Measurements from ENCODE around the gene SC5D.

Gene SC5D

DNA sequence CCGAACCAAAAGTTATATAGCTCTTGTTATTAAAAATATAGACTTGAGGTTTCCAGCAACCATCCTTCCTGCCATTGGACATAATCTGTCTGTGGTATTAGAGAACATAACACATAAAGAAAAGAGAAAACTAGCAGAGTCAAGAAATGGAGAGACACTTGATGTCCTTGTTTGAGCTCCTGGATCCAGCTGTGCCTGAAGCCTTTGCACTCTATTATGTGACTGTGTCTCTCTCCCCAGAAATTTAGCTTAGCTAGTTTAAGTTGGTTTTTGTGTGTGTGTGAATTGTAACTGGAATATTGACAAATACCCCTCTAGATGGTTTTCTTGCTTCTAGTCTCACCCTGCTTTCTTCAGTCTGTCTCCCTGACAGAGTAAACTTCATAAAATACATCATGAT lies 61.6 kb downstream of the SC5D start:
- Histone ChIP-seq H3K36me3 (ENCODE audit: control insufficient read depth, insufficient read depth, low read length) (no peaks in the 10 kb centered on the region), H3K4me1 (ENCODE audit: control insufficient read depth, insufficient read depth, low read length, poor library complexity, severe bottlenecking) (no peaks in the 10 kb centered on the region), H3K9me3 (ENCODE audit: control insufficient read depth, low read length) (no peaks in the 10 kb centered on the region), H3K27me3 (replicated peaks; ENCODE audit: control insufficient read depth, insufficient read depth, low read length, poor library complexity, severe bottlenecking) (no peaks in the 10 kb centered on the region), H3K4me3 (ENCODE audit: insufficient read depth, low read depth, low read length, poor library complexity, severe bottlenecking) (no peak overlapping the region), H3K27ac (ENCODE audit: insufficient read depth, low read length, poor library complexity, severe bottlenecking) (no peak overlapping the region)
- no peak for DNase-seq

DNA sequence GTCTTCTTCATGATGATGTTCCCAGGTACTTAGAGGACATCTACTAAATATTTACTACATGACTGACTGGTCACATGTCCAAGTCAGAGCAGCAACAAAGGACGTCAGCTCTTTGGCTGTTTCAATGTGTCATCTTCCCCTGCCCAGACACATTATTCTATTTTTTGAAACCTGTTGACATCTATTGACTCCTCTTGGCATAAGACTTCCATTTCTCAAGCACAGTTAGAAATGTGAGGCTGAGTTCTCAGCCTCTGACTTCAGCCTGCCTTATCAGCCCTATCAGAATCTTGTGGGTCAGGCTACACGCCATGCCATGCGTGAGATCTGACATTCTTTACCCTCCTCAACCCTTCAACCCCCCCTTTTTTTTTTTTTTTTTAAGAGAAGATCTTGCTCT lies 63.8 kb downstream of the SC5D start:
- Histone ChIP-seq H3K27ac (ENCODE audit: insufficient read depth, low read length, poor library complexity, severe bottlenecking) (no peak overlapping the region), H3K27me3 (replicated peaks; ENCODE audit: control insufficient read depth, insufficient read depth, low read length, poor library complexity, severe bottlenecking) (no peaks in the 10 kb centered on the region)
- no peak for DNase-seq

More for the DNA sequence above, 63.8 kb downstream of the SC5D start:
- Histone ChIP-seq H3K4me3 (ENCODE audit: insufficient read depth, low read depth, low read length, poor library complexity, severe bottlenecking) (no peak overlapping the region), H3K36me3 (ENCODE audit: control insufficient read depth, insufficient read depth, low read length) (no peaks in the 10 kb centered on the region), H3K9me3 (ENCODE audit: control insufficient read depth, low read length) (no peaks in the 10 kb centered on the region), H3K4me1 (ENCODE audit: control insufficient read depth, insufficient read depth, low read length, poor library complexity, severe bottlenecking) (no peaks in the 10 kb centered on the region)
